ENCODE data around the gene CAPRIN2.

Gene CAPRIN2

GRCh38 chr12:30761730-30762129 lies 7.0 kb upstream of the CAPRIN2 start:
- DNase-seq (ENCODE audit: low spot score), result no peak

DNA sequence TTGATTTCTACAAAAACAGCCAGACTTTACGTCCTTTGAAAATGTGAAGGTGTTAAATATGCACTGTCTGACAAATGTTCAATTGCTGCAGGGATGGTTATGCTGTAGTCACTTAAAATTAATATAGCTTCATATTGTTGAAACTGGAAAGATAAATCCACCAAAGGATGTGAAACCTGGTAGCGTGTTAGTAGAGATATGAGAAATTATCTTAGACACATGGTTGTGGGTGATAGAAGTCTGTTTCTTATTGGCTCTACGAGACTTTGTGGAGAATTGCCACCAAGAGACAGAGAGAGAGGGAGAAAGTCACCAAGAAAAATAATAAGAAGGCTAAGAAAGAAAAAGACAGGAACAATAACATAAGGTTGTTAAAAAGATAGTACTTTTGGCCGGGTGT lies 2.6 kb upstream of the CAPRIN2 start:
- DNase-seq (ENCODE audit: low spot score), result no peak

GRCh38 chr12:30756074-30756473 lies 1.3 kb upstream of the CAPRIN2 start:
- DNase-seq (ENCODE audit: low spot score), result no peak

GRCh38 chr12:30755395-30755762 lies 628 bp upstream of the CAPRIN2 start:
- DNase-seq (ENCODE audit: low spot score), result no peak

DNA sequence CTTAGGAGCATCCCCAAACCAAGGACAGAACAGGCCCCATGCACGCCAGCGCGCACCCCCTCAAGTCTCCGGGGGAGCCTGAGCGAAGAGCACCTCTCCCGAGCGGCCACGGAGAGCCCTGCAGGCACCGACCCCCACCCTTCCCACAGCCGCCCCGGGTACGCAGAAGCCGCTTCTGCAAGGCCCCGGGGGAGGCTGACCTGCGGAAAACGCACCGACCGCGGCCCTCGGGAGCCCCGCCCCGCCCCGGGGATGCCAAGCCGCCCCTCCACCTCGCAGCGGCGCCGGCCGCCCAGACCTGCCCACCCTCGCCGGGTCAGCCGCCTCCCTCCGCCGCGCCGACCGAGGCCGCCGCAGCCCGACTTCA lies 385 bp downstream of the CAPRIN2 start:
- peak; percentile 49 for DNase-seq (ENCODE audit: low spot score)

DNA sequence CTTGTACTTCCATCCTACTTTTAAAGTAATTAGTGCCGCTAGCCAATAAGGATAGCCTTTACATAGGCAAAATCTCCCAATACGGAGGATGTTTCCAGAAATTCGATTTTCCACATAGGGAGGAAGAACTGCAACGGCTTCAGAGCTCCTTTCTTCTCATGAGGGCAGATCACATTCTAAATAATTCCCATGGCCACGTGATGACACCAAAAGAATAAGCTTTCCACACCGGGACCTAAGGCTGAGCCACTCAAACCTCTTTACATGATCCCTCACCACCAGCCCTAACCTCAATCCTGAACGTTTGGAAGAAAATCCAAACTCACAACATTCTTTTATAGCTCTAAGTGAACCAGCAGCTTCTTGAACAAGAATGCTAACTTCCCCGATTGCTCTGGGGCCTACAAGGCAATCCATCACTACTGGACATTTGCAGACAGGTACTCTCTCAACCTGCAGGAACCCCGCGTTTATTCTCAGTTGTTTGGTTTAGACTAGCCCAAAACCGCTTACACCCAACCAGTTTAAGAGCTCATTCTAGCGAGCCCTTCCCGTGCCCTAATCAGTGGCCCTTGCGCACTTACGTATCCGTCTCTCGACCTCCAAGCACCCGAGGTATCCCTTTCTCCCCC lies 884 bp downstream of the CAPRIN2 start:
- DNase-seq (ENCODE audit: low spot score), result no peak

GRCh38 chr12:30753233-30753632 lies 1.5 kb downstream of the CAPRIN2 start:
- DNase-seq (ENCODE audit: low spot score), result peak; percentile 21

GRCh38 chr12:30752255-30752654 lies 2.5 kb downstream of the CAPRIN2 start:
- DNase-seq (ENCODE audit: low spot score), result no peak

GRCh38 chr12:30748147-30748546 lies 6.6 kb downstream of the CAPRIN2 start:
- DNase-seq (ENCODE audit: low spot score), result no peak

DNA sequence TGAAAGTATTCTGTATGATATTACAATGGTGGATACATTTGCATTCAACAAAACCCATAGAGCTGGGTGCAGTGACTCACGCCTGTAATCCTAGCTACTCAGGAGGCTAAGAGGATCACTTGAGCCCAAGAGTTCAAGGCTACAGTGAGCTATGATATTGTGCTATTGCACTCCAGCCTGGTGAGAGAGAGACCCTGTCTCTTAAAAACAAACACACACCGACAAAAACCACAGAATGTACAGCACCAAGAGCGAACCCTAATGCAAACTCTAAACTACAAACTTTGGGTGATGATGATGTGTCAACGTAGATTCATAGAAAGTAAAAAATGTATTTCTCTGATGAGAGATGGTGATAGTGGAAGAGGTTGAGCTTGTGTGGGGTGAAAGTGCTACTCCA lies 8.6 kb downstream of the CAPRIN2 start:
- DNase-seq (ENCODE audit: low spot score), result no peak

DNA sequence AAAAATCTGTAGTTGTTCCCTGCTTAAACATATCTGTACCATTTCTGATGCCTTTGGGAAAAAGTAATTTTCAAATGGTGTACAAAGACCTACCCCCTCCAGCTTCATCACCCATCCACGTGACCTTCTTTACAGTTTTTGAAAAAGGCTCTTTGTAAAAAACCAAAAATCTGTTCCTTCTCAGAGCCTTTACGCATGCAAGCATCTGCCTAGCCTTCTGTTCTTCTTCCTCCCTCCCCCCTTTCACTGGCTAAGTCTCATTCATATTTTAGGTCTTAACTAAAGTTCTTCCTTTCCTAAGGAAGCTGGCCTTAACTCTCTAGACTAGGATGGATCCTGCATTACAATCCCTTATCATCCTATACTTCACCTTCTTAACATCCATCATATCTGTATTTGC lies 10.4 kb downstream of the CAPRIN2 start:
- no peak for DNase-seq (ENCODE audit: low spot score)

DNA sequence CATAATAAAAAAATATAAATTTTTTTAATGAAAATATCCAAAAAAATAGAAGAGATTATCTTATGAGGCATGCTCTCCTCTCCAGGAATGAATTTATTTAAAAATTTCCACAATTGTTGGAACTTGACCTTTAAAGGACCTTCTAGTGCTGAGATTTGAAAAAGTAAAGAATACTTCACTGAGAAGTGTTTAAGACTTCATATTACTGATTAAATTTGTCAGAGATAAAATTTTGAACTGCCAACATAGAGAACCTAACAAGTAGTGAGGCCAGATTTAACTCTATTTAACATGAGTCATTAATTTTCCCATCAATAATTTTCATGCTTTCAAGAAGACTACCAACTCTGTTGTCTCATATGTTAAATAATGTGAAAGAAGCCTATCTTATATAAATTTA lies 14.5 kb downstream of the CAPRIN2 start:
- DNase-seq (ENCODE audit: low spot score), result no peak

- DNase-seq (ENCODE audit: low spot score), result no peak
Measured at GRCh38 chr12:30739020-30739419, 15.7 kb downstream of the CAPRIN2 start.

DNA sequence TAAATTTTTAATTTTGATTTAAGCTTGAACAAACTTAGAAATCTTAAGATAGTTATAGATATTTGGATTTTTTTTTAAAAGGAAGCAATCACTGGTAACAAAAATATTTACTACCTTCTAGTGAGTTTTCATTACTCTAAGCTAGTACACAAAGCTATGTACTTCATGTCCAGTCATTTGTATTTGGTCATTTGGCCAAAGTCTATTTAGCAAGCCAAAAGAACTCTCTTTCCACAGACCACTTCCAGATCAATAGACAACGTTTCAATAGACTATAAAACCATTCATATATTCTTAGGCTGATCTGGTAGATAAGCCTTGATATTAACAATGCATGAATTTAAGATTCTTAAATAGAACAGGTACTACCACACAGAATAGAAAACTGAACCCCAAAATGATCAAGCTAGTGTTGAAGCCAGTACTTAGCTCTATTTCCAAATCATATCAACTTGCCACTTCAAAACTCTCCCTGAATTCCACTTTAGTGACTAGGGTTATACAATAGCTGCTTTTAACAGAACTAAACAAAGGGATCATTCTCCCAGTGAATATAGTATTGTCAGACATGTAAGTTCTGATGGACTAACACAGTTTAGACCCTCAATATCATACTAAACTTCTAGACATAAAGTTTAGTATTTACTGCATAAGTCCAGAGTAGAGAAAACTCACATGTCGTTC lies 21.7 kb downstream of the CAPRIN2 start:
- no peak for DNase-seq (ENCODE audit: low spot score)

DNA sequence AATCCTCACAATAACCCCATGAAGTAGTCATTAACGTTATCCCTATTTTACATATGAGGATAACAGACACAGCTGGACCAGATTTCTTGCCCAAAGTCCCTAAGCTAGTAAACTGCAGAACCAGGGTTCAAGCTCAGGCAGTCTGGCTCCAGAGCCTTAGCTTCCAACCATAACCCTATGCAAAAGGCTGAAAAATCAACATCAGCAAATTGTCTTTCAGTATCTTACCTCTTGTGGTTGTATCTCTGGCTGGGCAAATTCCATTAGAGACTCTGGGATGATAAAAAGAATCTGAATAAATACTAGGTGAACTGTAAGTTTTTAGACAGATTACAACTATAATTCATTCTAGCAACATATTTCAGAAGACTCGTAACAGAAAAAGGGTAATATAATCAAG lies 24.7 kb downstream of the CAPRIN2 start:
- DNase-seq (ENCODE audit: low spot score), result no peak

DNA sequence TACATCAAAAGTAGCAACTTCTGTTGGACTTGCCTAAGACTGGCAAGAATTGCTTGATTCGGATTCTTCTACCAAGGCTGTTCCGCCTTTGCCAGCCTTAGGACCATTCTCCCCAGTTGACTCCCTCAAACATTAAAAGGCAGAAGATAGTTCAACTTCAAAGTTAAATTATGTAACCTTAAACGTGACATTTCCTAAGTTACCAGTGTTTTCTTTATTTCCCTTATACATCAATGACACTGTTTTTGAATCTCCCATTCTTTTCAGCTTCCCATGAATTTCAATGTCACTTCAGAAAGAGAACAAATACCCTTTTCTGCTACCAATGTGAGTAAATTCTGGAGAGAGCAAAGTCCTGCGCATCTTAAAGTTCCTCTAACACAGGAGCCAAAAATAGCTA lies 25.2 kb downstream of the CAPRIN2 start:
- DNase-seq (ENCODE audit: low spot score), result no peak

GRCh38 chr12:30726647-30727046 lies 28.1 kb downstream of the CAPRIN2 start:
- DNase-seq (ENCODE audit: low spot score), result no peak

GRCh38 chr12:30725739-30726138 lies 29.0 kb downstream of the CAPRIN2 start:
- no peak for DNase-seq (ENCODE audit: low spot score)

GRCh38 chr12:30719060-30719459 lies 35.7 kb downstream of the CAPRIN2 start:
- DNase-seq (ENCODE audit: low spot score), result no peak

DNA sequence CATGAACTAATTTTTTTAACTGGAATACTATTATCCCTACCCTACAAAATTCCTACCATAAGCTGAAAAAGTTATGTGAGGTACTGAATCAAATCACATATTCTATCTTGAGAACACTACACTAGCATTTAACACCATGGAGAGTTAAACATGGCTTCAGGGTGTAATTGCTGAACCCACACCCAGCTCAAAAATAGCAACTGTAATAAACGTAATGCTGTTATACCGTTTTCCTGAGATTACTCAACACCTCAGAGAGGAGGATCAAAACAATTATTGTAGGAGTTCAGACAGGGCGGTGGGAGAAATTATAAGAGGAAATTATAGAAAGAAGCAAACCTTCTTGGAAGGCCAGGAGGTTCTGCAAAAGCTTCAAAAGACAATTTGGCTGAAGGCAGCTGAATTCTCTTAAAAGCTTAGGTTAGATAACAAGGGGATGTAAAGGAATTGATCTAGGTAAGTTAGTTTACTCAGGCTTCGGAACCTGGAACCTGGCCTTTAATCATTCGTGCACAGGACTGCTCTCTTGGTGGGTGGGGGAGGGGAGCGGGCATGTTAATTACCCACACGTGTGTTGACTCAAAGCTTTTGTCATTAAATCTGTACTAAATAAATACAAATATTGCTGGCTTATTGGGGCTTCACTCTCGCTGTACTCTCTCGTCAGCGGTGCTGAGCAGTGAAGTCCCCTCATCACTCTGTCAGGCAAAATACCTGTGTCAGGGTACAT lies 47.0 kb downstream of the CAPRIN2 start:
- no peak for DNase-seq (ENCODE audit: low spot score)

GRCh38 chr12:30706476-30706875 lies 48.3 kb downstream of the CAPRIN2 start:
- DNase-seq (ENCODE audit: low spot score), result no peak

DNA sequence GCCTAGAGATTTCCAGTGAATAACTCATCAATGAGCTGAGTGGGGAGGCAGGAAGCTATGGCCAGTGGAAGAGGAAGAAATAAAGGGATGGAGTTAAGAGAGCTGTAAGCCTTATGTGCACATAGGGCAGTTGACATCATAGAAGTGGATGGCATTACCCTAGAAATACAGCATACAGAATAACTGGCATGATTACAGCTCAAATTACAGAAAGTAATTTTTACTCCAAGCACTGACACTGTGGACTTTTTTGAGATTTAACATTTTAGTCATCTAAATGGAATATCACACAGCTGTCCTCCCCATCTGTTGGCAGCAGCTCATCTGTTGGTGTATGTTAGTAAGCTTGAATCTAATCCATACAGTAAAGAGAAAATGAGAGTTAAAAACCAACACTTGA lies 53.7 kb downstream of the CAPRIN2 start:
- no peak for DNase-seq (ENCODE audit: low spot score)

DNA sequence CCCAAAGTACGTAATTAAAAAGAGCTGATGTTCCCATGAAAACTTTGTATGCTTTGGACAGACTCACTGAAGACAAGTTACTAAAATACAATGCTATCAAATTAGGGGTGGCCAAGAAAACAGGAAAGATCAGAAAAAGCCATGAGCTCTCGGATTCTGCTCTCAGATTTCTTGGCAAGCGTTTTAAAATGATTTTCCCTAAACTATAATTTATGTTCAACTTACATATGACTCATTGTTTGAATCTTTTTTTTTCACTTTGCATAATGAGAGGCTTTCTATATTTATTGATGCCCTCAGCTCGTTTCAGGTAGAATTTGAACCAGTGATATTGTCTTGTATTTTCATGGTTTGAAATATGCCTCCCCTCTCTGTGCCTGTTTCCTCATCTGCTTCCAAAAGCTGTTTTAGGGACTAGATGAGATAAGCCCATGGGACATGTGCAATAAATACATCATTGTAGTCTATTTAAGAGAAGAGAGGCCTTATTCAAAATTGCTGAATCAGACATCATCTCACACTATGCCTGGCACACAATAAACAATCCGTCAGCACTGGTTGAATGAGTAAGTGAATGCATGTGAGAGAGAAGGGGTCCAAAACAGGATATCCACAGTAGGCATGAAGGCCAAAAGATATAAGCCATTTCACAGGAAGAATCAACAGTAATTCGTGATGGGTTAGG lies 54.4 kb downstream of the CAPRIN2 start:
- DNase-seq (ENCODE audit: low spot score), result no peak
